WI38 (cell line): ENCODE data around the gene KRTAP10-12.
"Not testable (repeated sequence)": the region's sequence is repeated elsewhere in the genome, so short reads cannot be mapped to it uniquely, and the experiment has no call there.

Experiments
- H3K4me3 ChIP-seq: 2 replicates; pipeline ENCODE4 v1.5.1; 2011; ENCODE audit warnings: low read depth, mild to moderate bottlenecking, control low read depth, low read length
- TF ChIP-seq, protein P1 (sequence below): IDR thresholded peaks from 2 replicates; pipeline ENCODE4 v1.5.1; 2012; ENCODE audit warnings: low read depth, mild to moderate bottlenecking, control low read depth, low read length

The KRTAP10-12 gene

DNA sequence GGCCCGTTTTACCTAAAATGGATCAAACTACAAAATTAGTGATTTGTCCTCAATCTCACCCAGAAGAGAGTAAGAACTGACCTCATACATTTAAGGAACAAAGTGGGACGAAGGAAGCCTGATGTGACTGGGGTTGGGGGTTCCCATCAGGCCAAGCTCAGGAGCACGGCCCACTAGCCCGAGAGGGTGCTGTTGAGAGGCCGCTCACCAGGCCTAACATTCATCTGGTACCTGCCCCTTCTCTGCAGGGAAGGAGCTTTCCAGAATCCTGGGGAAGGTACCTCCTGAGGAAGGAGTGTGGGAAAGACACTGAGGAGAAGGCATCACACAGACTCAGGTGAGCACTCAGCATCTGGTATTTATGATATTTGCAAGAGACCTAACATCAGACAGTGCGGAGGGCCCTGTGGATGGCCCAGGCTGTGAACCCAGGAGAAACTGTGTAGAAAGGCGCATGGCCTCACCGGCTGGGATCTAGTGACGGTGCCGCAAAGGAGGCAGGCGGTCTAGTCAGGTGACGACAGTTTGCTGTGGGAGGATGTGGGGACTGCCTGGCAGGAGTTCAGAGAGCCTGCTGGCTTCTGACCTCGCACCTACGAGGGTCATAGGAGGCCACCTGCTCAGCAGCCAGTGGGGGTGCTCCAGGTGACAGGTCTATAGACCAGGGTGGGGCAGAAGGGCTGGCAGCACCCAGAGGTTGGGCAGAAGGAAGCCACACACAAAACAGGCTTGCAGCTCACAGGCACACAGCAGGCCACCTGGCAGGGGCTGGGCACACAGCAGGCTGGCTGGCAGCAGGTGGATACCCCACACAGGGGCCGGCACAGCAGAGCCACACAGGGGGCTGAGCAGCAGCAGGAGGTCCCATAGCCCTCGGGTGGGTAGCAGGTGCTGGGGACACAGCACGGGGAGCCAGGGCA, 43.1 kb upstream of the KRTAP10-12 start:
- no peak overlapping the region for H3K4me3 ChIP-seq
- TF ChIP-seq, protein P1, sequence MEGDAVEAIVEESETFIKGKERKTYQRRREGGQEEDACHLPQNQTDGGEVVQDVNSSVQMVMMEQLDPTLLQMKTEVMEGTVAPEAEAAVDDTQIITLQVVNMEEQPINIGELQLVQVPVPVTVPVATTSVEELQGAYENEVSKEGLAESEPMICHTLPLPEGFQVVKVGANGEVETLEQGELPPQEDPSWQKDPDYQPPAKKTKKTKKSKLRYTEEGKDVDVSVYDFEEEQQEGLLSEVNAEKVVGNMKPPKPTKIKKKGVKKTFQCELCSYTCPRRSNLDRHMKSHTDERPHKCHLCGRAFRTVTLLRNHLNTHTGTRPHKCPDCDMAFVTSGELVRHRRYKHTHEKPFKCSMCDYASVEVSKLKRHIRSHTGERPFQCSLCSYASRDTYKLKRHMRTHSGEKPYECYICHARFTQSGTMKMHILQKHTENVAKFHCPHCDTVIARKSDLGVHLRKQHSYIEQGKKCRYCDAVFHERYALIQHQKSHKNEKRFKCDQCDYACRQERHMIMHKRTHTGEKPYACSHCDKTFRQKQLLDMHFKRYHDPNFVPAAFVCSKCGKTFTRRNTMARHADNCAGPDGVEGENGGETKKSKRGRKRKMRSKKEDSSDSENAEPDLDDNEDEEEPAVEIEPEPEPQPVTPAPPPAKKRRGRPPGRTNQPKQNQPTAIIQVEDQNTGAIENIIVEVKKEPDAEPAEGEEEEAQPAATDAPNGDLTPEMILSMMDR: no peak

DNA sequence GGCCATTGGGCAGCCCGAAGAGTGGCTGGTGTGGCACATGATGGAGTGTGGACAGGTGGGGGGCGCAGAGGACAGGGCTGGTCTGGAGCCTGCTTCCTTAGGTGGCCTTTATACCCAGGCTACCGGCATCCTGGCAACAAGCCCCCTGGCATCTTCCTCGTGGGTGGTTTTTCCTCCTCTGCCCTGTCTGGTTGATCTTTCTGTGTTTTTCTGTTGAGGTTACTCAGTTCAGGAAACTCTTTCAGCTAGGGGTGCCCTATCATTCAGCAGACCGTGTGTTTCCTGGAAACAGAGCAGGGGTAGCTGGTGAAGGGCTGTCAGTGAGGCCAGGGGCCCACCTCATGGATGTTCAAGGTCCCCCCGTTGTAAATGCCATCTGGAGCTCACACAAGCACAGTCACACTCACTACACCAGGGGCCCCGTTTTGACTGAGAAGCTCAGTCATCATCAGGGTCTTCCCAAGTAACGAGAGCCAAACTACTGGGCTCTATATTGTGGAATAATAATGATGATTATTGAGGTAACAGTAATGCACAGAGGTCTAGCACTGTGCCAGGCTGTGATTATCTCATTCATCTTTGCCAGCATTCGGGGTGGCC, 42.3 kb upstream of the KRTAP10-12 start, which contains the start of gene KRTAP12-4:
Gene KRTAP12-4, minus strand, starts transcription at position 84 of the 600 bp plus-strand sequence. Its CDS starts 45 bp downstream, at position 39.
- H3K4me3 ChIP-seq: no peak within 1 kb of the TSS
- TF ChIP-seq, protein P1: no peak

DNA sequence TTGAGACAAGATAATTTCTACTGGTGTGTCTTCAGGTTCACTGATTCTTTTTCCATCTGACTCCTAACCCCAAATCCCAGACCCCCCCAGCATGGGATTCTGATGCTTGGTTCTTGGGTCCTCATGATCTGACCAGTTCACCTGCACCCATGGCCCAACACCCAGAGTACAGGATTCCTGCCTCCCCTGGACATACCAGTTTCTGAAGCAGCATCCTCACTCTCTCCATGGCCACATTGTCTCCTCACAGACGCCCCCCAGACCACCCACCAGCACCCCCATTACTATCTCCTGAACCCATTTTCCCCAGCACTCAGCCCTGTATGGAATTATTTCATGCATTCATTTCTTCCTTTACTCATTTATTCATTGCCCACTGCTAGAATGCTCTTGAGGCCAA, 40.1 kb upstream of the KRTAP10-12 start:
- H3K4me3 ChIP-seq: no peak overlapping the region
- TF ChIP-seq, protein P1: no peak

DNA sequence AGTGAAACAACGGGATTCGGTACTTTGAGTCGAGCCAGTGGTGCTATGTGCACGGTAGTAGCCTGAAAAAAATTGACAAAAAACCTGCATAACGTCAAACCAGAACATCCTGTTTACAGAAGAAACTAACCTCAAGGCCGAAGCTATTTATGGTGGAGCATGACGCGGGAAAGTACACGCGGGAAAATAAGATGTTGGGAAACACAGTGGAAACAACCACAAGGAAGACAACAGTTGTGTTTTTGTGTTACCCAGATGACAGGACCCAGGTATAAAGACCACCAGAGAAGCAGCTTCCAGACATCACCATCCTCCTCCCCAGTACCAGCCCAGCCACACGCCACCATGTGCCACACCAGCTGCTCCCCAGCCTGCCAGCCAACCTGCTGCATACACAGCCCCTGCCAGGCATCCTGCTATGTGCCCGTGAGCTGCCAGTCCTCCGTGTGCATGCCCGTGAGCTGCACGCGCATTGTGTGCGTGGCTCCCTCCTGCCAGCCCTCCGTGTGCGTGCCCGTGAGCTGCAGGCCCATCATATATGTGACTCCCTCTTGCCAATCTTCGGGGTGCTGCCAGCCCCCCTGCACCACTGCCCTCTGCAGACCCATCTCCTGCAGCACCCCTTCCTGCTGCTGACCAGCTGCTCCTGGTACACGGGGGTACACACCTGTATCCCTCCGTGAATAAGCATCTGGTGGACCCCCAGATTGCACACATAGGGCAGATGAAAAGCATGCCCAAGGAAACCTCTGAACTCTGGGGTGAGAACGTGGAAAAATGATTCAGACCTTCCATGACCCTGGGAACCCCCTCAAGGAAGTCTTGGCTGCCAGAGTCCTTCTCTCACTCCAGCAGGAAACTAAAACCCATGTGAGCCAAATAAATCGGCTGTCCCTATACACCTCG, 39.1 kb upstream of the KRTAP10-12 start, which contains the start of gene KRTAP12-3:
Gene KRTAP12-3, plus strand, starts transcription at position 298 of the 906 bp plus-strand sequence. Its CDS starts 48 bp downstream, at position 346.
- TF ChIP-seq, protein P1: no peak
- H3K4me3 ChIP-seq: no peak within 1 kb of the TSS

DNA sequence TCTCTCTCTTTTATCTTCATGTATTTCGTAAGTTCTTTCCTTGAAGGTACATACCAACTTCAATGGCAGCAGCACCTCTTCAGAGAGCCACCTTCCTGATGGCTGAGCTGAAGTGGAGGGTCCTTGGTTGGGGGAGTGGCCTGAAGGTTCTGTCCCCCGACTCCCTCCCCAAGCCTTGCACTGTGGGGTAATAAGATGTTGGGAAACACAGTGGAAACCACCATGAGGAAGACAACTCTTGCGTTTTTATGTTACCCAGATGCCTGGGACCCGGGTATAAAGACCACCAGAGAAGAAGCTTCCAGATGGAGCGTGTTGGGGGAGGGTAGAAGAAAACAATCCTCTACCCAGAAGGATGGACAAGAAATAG, 38.4 kb upstream of the KRTAP10-12 start:
- no peak overlapping the region for H3K4me3 ChIP-seq
- TF ChIP-seq, protein P1: no peak

DNA sequence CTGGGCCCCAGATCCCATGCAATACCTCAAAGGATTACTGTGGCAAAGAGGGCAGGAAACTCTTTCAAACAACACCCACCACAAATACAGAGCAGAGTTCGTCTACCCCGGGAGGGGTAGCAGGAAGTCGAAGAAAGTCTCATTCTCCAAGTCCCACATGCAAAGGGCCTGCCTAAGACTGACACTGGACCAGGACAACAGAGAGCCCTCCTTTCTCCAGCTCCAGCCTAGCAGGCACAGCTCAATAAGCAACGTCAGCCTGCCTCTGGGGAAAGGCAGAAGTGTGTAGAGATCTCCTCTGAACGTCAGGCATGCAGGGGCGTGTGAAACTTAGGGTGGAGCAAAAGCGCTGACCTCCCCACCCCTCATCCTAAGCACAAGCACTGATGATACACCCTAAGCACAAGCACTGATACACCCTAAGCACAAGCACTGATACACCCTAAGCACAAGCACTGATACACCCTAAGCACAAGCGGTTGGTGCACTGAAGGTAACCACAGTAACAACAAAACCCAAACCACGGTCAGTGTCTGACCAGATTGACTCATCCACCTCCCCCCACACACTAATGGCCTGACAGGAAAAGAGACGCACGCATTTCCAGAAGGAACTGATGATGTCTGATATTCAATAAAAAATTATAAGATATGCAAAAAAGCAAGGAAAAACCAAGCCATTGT, 37.9 kb upstream of the KRTAP10-12 start:
- H3K4me3 ChIP-seq: no peak overlapping the region
- TF ChIP-seq, protein P1: no peak

DNA sequence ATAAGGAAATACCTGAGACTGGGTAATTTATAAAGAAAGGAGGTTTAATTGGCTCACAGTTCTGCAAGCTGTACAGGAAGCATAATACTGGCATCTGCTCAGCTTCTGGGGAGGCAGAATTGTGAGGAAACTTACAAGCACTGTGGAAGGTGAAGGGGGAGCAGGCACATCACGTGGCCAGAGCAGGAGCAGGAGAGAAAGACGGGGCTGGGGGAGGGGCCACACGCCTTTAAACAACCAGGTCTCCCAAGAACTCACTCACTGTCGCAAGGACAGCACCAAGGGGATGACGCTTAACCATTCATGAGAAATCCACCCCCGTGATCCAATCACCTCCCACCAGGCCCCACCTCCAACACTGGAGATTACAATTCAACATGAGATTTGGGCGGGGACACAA, 35.4 kb upstream of the KRTAP10-12 start:
- not testable (repeated sequence) for H3K4me3 ChIP-seq
